Activated CD4-positive, CD25-positive, alpha-beta regulatory T cell treated with anti-CD3 and anti-CD28 coated beads, Interleukin-2, amount 50 U/mL, for 16 hours (primary cell): ENCODE measurements around the gene HSD17B11.
A peak's percentile ranks its signal among the peaks of the same experiment; 100 is the strongest.
"Not testable (repeated sequence)": the region's sequence is repeated elsewhere in the genome, so short reads cannot be mapped to it uniquely, and the experiment has no call there.

Source experiments
- DNase-seq: peaks from one replicate; pipeline ENCODE4 v3.0.0-alpha.2; 2020; ENCODE audit warnings: low read depth, low spot score

The HSD17B11 gene

DNA sequence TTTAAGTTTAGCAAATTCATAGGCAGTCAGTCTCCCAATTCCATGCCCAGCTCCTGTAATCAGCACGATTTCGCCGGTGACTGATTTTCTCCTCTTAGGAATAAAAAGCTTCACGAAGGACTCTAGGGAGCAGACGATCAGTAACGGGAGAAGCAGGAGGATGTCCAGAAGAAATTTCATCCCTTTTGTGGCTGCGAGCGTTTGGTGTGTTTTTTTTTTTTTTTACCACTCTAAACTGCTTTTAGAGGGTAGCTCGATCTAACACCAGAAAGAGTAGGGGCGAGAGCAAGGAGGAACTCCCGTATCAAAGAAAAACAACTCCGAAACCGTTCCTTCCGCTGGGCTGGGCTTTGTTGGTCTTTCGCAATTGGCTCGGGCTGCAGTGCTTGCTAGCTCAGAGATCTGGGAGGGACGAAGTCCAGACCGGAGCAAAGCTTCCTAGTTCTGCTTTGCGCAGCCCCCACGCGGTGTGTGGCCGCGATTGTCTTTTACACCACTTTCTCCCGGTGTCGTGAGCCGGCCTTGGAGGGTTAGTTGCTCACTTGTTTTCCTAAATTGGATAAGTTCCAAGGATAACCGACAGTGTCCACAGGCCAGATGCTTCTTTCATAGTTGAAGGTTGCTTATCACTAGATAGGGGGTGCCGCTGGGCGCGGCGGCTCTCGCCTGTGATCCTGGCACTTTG is at the start of gene HSD17B11:
Gene HSD17B11 (minus strand): TSS at position 298 of the 685 bp plus-strand sequence. CDS start 118 bp downstream, at position 180.
- peak; percentile 50 for DNase-seq

DNA sequence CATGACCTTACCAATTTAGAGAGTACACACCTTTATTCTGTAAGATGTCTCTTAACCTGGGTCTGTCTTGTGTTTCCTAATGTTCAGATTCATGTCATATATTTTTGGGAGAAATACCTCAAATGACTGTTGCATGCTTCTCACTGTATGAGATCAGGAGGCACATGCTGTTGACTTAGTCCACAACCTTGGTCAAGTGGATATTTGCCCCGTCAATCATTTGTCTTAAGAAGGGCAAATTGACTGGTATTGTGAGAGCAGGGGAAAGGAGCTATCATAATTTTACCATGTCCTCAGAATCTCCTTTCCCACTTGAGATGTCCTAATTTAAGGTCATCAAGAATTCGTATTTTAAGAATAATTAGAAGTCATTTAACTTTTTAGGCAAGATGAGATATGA is 42.4 kb upstream of the HSD17B11 start:
- DNase-seq, result no peak

DNA sequence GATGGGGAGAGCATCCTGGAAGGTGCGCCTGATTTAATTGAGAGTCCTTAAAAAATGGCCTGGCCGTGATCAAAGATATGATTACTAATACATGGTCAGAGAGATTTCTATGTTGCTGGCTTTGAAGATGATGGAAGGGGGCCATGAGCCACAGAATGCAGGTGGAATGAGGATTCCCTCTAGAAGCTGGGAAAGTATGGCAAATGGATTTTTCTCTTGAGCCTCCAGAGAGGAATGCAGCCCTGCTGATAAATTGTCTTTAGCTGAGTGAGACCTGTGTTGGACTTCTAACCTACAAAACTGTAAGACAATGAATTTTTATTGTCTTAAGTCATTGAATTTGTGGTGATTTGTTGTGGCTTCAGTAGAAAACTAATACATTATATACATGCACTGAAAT is 39.0 kb upstream of the HSD17B11 start:
- DNase-seq, result no peak

DNA sequence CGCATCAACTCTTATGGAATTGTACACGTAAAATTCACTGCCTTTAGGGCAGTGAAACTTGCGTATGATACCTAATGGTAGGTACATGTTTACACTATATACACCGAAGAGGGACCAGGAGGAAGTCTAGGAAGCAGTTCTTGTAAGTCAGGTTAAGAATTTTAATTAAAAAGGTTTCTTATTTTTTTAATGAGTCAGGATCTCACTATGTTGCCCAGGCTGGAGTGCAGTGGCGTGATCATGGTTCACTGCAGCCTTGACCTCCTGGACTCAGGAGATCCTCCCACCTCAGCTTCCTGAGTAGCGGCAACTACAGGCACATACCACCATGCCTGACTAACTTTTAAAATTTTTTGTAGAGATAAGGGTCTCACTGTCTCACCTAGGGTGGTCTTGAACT is 38.0 kb upstream of the HSD17B11 start:
- DNase-seq, result no peak

- no peak for DNase-seq
Measured at GRCh38 chr4:87427518-87427868, 36.5 kb upstream of the HSD17B11 start.

GRCh38 chr4:87426865-87427517 is 36.0 kb upstream of the HSD17B11 start:
- DNase-seq, result no peak

GRCh38 chr4:87425711-87426110 is 34.7 kb upstream of the HSD17B11 start:
- DNase-seq, result no peak

GRCh38 chr4:87424099-87424543 is 33.1 kb upstream of the HSD17B11 start:
- not testable (repeated sequence) for DNase-seq

GRCh38 chr4:87423317-87424098 is 32.5 kb upstream of the HSD17B11 start:
- no peak for DNase-seq

GRCh38 chr4:87422104-87423052 is 31.4 kb upstream of the HSD17B11 start, which contains the start of gene NUDT9:
TSS of gene NUDT9 (plus strand) at chr4:87422573. CDS start at chr4:87422906, 333 bp downstream.
- peak; percentile 75 for DNase-seq

GRCh38 chr4:87420276-87420830 is 29.4 kb upstream of the HSD17B11 start:
- DNase-seq, result no peak

- DNase-seq, result no peak
Measured at GRCh38 chr4:87419578-87420249, 28.7 kb upstream of the HSD17B11 start.

DNA sequence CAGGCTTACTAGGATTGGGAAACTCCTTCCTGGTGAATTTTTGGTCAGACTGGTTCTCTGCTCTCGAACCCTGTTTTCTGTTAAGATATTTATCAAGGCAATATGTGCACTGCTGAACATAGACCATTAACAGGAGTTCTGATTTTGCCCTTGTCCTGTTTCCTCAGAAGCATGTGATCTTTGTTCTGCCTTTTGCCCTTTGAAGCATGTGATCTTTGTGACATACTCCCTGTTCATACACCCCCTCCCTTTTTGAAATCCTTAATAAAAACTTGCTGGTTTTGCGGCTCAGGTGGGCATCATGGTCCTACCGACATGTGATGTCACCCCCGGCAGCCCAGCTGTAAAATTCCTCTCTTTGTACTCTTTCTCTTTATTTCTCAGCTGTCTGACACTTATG is 27.4 kb upstream of the HSD17B11 start:
- DNase-seq, result not testable (repeated sequence)

- DNase-seq, result no peak
Measured at GRCh38 chr4:87416965-87417364, 26.0 kb upstream of the HSD17B11 start.

- no peak for DNase-seq
Measured at GRCh38 chr4:87414816-87415215, 23.8 kb upstream of the HSD17B11 start.

GRCh38 chr4:87410679-87411078 is 19.7 kb upstream of the HSD17B11 start:
- no peak for DNase-seq

GRCh38 chr4:87410157-87410556 is 19.2 kb upstream of the HSD17B11 start:
- no peak for DNase-seq

DNA sequence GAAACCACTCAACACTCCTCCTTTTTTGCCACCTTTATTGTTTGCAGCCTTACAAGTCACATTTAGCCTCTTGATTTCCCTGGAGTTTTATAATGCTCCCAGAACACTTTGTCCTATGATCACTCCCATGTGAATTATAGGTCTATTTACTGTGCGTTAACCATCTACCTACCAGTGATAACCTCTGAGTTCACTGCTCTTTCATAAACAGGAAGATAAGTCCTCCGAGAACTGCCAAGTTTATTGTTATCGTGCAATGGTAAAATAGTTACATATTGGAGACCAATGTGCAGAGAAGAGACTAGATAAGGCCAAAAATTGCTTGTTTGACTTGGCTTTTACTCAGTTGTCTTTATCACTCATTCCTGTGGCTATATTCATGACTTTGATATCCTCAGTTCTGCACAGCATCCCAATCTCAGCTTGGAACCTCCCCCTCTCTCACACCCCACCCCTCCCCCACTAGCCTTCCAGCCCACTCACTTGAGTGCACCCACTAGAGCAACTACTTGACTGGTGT is 18.5 kb upstream of the HSD17B11 start:
- no peak for DNase-seq

- not testable (repeated sequence) for DNase-seq
Measured at GRCh38 chr4:87406902-87407301, 15.9 kb upstream of the HSD17B11 start.

DNA sequence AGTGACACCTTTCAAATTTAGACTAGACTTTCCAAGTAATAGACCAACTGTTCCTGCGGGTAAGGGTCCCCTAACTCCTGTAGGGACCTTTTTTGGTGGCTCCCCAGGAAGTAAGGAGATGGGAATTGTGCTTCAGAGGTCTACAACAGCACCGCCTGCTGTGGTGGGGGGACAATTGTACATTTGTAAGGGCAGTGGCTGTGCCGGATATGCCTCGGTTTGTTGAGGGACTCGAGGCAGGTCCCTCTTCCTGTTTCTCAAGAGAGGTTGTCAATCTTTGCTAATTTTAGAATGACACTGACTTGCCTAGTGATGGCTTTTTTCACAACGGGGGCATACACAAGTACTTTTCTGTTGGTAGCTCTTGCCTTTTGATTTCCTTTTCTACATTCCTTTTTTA is 15.5 kb upstream of the HSD17B11 start:
- DNase-seq, result no peak
